Activated T-helper 9 cell treated with anti-CD3 and anti-CD28 coated beads, Interleukin-2, amount 50 U/mL, for 16 hours (primary cell): ENCODE results near the gene GRIK3.

Experiments used
- DNase-seq: peaks from one replicate; pipeline ENCODE4 v3.0.0-alpha.2; 2020; ENCODE audit warnings: low read depth

The GRIK3 gene

GRCh38 chr1:36853638-36854037 lies 180.7 kb downstream of the GRIK3 start:
- DNase-seq, result no peak

- no peak for DNase-seq
Measured at GRCh38 chr1:36852586-36852985, 181.7 kb downstream of the GRIK3 start.

DNA sequence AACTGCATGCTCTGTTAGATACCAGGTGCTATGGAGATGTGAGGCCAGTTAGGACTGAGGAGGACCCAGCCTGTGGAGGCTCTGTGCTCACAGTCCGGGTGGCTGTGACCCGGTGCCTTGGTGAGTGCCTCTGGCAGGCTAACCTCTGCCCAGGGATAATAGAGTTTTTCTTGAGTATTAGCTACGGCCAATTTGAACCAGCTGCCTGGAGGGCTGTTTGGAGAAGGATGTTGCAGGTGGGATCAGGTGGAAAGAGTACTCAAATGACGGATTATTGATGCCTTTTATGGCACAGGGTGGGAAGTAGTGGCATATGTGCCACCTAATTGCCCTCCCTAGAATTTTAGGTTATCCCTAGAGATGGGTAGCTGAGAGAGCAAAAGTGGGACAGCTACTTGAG lies 182.7 kb downstream of the GRIK3 start:
- DNase-seq, result no peak

DNA sequence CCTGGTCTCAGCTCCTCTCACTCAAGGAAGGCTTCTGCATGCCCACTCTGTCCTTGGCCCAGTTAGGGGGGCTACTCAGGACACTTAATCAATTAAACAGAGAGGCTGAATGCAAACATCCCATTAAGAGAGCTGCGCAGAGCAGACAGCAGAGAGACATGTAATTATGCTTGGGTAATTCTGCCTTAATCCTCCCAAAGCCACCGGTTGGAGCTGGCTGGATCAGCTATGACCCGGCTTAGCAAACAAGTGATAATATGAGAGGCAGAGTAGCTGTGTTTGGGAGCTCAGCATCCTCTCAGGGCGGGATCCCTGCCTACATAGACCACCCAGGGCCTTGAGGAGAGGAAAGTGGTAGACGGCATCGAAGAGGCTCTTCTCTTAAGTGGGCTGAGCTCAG lies 183.2 kb downstream of the GRIK3 start:
- DNase-seq, result no peak

GRCh38 chr1:36849956-36850355 lies 184.4 kb downstream of the GRIK3 start:
- DNase-seq, result no peak

DNA sequence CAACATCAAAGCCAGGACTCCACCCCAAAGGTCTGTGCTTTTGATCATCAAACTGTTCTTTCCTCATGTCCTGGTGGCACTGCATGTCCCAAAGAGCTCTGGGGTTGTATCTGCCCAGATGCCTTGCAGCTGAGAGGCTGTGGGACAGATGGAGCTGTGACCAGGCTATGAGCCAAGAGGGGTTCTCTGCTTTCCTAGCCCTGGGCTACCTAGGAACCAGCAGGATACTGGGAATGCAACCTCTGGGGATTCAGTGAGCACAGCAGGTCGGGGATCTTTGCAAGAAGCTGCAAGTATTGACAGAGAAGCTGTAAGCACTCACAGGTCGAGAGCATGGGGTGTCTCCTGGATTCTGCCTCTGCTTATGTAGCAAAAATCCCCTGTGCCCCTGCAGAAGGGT lies 186.6 kb downstream of the GRIK3 start:
- no peak for DNase-seq

- DNase-seq, result no peak
Measured at GRCh38 chr1:36847186-36847585, 187.1 kb downstream of the GRIK3 start.

DNA sequence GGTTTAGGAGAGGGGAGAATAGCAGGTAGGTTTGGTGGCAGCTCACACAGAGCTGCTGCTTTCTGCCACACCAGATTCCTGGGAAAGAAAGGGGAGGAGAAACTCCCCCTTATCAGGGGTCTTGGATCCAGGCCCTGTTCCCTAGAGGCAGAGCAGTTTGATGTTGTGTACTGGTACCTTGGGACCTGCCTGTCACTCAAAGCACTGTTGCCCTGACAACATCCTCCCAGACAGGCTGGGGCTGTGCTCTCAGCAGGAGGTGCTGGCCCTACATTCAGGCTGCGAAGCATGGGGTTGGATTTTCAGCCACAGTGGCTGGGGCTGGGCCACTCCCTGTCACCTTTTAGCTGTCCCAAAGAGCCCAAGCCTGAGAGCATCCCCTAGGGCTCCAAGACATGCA lies 188.0 kb downstream of the GRIK3 start:
- DNase-seq, result no peak

- DNase-seq, result no peak
Measured at GRCh38 chr1:36845802-36846201, 188.5 kb downstream of the GRIK3 start.

DNA sequence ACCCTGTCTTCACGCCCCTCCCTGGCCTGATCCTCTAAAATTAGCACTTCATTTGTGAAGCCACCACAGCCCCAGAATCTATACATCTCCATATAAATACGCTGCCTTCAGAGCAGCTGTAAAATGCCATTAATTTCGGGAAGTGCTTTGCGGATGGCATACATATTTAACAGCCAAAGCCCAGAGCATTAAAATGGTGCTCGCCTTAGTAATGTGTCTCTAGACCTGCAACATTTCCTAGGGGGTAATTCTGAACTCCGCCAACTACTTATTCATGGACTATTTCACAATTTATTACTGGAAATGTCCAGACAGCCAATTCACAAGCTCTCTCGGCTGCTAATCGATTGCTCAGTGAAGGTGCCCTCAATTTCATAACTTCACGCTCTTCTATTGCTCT lies 189.4 kb downstream of the GRIK3 start:
- DNase-seq, result no peak

DNA sequence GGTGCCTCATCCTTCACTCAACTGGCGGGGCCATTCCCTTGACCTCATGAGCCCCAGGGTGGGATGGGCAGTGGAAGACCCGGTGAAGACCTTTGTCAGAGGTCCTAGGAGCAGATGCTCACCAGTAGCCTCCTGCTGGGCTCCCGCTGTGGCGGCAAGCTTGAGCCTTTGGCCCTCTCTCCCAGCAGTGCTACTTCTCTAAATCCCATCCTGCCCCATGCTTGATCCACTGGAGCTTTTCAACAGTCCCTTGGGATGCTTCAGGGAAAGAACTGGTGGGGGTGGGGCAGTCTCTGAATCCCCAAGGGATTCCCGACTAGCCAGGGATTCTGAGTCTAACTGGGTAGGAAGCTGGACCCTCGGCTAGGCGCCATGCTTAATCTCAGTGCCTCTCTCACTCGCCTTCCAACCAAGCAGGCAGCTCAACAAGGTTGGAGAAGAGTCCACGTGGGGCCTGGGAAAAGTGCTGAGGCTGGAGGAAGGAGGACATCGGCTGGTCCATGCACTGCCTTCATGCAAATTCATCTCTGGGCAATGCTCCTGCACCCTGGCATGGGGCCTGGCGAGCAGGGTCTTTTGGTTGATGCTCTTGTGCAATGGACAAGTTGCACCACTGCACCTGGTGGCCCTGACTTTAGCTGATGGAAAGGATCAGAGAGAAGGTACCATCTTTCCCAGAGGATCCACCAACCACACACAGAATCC lies 190.3 kb downstream of the GRIK3 start:
- DNase-seq, result no peak

GRCh38 chr1:36843027-36843426 lies 191.3 kb downstream of the GRIK3 start:
- no peak for DNase-seq

DNA sequence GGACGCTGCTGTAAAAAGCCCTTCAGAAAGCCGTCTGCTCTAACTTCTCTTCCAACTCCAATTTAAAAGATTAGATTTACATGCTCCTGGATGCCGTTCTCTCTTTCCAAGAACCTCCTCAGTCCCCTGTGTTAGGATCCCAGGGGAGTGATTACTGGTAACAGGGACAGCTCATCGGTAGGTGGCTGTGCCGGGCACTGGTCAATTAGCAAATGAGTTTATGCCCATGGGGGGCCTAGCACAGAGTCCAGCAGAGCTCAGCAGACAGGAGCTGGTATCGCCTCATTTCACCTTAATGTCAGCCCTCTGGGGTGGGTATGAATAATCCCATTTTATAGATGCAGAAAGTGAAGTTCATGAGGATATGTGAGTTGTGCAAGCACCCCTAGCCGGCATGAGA lies 191.9 kb downstream of the GRIK3 start:
- DNase-seq, result no peak

DNA sequence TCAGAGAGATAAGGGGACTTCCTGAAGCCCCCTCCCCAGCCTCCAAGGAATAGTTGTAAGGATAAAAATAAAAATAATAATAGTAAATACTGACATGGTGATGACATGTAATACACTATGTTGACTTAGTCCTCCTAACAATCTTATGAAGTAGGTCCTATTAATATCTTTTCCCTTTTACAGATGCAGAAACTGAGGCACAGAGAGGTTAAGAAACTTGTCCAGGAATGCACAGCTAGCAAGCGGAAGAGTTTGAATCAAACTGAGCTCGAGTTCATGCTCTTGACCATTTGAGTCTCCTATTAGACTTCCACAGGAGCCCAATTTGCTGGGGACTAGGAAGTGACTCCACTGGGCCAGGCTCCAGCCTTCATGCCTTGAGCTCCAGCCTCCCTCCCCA lies 194.8 kb downstream of the GRIK3 start:
- DNase-seq, result no peak

DNA sequence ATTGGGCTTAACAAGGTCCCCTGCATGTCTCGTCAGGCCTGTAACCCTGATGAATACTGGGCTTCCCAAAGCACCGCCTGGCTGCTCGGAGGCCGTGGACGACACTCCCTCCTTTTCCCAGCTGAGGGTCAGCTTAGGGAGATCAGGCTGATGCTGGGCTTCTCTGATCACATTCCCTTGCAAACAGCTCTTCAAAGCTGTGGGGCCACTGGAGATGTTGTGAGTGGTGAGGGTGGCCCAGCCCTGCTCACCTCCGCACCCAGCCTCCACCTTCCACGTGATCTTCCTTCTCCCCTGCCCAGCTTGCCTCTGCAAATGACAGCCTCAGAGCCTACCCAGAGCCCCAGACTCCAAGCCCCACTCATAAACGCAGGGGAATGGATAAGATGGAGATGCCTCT lies 195.4 kb downstream of the GRIK3 start:
- no peak for DNase-seq

DNA sequence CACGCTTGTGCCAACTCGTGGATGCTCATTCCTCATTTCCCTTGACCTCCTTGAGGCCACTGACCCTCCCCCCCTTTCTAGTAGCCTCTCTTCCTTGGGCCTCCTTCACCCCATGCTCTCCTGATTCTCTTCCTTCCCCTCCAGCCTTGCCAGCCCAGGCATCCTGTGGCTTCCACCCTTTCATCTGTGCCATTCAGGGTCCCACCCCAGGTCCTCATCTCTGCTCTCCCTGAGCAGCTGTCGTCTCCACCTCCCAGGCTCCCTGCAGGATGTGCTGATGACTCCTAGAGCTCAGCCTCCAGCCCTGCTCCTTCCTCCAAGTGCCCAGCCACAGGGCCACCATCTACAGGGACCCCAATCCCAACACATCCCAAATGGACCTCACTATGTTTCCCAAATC lies 197.4 kb downstream of the GRIK3 start:
- DNase-seq, result no peak

GRCh38 chr1:36836196-36836883 lies 198.0 kb downstream of the GRIK3 start:
- DNase-seq, result no peak

DNA sequence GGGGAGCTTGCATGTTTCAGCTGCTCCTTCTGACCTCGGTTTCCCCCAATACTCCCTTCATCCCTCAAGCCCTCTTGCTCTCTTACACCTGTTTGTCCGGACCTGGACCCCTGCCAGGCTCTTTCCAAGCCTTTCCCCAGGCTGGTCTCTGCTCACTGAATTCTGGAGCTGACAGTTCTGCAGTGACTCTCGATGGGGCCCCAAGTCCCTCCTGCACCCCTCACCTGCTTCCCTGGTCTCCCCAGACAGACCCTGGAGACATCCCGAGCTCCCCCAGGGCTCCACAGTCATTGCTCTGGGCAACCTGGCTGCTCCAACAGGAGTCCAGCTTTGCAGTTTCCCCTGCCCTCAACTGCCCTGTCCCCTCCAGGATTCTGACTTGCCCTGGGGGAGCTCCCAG lies 198.6 kb downstream of the GRIK3 start:
- no peak for DNase-seq

DNA sequence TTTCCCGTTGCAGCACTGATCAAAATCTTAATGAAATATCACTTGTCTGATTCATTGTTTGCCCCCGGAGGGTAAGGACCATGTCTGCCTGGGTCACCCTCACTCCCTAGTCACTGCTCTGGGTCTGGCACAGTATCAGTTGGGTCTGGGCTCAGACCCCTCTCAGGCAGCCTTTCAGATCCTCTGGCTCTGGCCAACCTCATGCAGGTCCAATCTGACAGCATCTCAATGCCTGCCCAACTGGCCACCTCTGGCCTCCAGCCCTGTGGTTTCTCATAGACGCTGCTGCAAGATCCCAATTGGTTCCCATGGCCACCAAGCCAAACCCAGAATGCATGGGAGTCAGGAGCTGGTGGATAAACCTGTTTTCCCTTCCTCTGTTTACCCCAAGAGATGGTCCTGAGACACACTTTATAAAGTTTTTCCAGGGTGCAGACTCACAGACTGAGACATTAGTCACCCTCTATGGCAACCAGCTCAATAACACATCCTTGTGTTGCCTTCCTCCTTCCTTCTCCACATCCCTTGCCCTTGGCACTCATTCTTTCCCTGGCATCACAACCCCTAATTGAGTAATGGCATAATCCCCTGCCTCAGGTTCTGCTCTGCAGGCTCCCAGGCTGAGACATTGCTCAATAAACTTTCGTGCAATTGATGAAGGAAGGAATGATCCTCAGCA lies 199.2 kb downstream of the GRIK3 start:
- DNase-seq, result no peak

DNA sequence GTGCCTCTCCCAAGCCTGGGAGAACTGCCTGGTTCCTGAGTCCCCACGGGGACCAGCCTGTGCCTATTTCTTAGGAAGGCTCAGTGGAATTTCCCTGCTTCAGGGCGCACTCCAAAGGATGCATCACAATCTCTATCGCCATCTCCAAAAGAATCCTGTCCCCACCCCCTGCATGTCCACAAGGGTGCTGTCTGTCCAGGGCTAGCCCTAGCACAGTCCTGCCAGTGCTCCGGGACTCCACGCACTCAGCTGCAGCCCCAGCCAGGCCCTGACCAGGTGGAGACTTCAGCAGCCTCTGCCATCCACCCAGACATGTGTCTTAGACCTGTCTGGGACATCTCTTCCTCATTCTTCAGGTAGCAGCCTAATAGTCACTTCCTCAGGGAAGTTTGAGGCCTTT lies 199.7 kb downstream of the GRIK3 start:
- no peak for DNase-seq

- DNase-seq, result no peak
Measured at GRCh38 chr1:36831186-36831810, 203.0 kb downstream of the GRIK3 start.

- no peak for DNase-seq
Measured at GRCh38 chr1:36829961-36830360, 204.4 kb downstream of the GRIK3 start.

- no peak for DNase-seq
Measured at GRCh38 chr1:36829066-36829465, 205.2 kb downstream of the GRIK3 start.
